OCI-LY1 (cell line): ENCODE results near the gene TMA16.

Experiments
- EZH2 ChIP-seq: fragments of 200-600 bp; sonication (generic), shearing (Covaris generic); IDR thresholded peaks from 2 replicates; pipeline ENCODE4 v1.8.0; 2017; ENCODE audit warnings: borderline replicate concordance, mixed run types, mild to moderate bottlenecking, antibody characterized with exemption, low read length, moderate library complexity, mixed read lengths
- TF ChIP-seq, protein P1 (sequence below): fragments of 200-600 bp; sonication (generic), shearing (Covaris generic); IDR thresholded peaks from 2 replicates; pipeline ENCODE4 v1.5.1; 2017; ENCODE audit warnings: mild to moderate bottlenecking, antibody characterized with exemption, low read length, moderate library complexity, mixed read lengths

DNA sequence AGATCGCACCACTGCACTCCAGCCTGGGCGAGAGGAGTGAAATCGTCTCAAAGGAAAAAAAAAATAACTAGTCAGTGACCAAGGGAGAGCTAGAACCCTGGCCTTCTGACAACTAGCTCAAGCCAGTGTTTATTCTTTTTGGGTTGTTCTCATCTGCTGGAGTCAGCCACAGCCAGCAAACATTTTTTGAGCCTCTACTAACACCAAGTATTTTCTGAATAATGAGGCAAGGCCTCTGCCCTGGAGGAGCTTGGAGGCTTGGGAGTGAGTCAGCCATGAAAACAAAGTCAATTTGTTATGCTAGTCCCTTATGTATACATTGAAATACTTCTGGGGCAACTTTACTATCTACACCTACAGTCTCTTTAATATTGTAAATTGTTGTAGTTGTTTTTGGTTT, 46.5 kb downstream of the TMA16 start:
- TF ChIP-seq, protein P1, sequence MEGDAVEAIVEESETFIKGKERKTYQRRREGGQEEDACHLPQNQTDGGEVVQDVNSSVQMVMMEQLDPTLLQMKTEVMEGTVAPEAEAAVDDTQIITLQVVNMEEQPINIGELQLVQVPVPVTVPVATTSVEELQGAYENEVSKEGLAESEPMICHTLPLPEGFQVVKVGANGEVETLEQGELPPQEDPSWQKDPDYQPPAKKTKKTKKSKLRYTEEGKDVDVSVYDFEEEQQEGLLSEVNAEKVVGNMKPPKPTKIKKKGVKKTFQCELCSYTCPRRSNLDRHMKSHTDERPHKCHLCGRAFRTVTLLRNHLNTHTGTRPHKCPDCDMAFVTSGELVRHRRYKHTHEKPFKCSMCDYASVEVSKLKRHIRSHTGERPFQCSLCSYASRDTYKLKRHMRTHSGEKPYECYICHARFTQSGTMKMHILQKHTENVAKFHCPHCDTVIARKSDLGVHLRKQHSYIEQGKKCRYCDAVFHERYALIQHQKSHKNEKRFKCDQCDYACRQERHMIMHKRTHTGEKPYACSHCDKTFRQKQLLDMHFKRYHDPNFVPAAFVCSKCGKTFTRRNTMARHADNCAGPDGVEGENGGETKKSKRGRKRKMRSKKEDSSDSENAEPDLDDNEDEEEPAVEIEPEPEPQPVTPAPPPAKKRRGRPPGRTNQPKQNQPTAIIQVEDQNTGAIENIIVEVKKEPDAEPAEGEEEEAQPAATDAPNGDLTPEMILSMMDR, result no peak
- no peak for TF ChIP-seq EZH2
